ENCODE data around the gene CASP2. TPM values are rescaled to one million over a fixed set of nuclear protein-coding genes. Genes with fewer than 3 reads are reported as not detected.

CASP2 gene
- total RNA-seq, 2 donors from 2014 or later: 4.6 to 9.3 TPM

- 81 to 85% methylated on average over 3 of the region's 3 CpGs for WGBS, 2 donors
- ATAC-seq: no peak
- DNase-seq: no peak
- Histone ChIP-seq H3K27me3 (no peaks in the 10 kb centered on the region), H3K9me3 (no peaks in the 10 kb centered on the region), H3K4me3 (no peak overlapping the region), H3K36me3 (replicated peaks in 1 of 2; ENCODE audit: insufficient read depth in 1 of 2, low read depth in 2 of 2) (no peaks in the 10 kb centered on the region), H3K4me1 (no peaks in the 10 kb centered on the region), H3K27ac (no peak overlapping the region)
- intact Hi-C loops (cut with DNase I): no loop called here
- TF ChIP-seq POLR2A (IDR thresholded peaks at IDR 0.05) (no peak), CTCF (IDR thresholded peaks at IDR 0.05) (no peak)
These were observed 49.1 kb downstream of the CASP2 start for GRCh38 chr7:143337216-143337615.

GRCh38 chr7:143341842-143342241, 53.7 kb downstream of the CASP2 start:
- Histone ChIP-seq H3K27me3 (no peaks in the 10 kb centered on the region), H3K36me3 (replicated peaks in 1 of 2; ENCODE audit: insufficient read depth in 1 of 2, low read depth in 2 of 2) (no peaks in the 10 kb centered on the region), H3K4me3 (no peak overlapping the region), H3K4me1 (no peaks in the 10 kb centered on the region), H3K9me3 (no peaks in the 10 kb centered on the region), H3K27ac (no peak overlapping the region)
- intact Hi-C loops (cut with DNase I): no loop called here
- TF ChIP-seq POLR2A (IDR thresholded peaks at IDR 0.05): no peak
- no peak for TF ChIP-seq CTCF (IDR thresholded peaks at IDR 0.05)
- WGBS, 2 donors: 83 to 86% methylated on average over 8 of the region's 8 CpGs
- DNase-seq (no peak), ATAC-seq (no peak)

- Histone ChIP-seq H3K36me3 (replicated peaks in 1 of 2; ENCODE audit: insufficient read depth in 1 of 2, low read depth in 2 of 2) (no peaks in the 10 kb centered on the region), H3K27me3 (no peaks in the 10 kb centered on the region), H3K9me3 (no peaks in the 10 kb centered on the region), H3K4me1 (no peaks in the 10 kb centered on the region), H3K4me3 (no peak overlapping the region), H3K27ac (no peak overlapping the region)
- no peak for ATAC-seq
- intact Hi-C loops (cut with DNase I): no loop called here
- WGBS, 2 donors: 57 to 85% methylated on average over 3 of the region's 3 CpGs
- no peak for TF ChIP-seq POLR2A (IDR thresholded peaks at IDR 0.05)
- TF ChIP-seq CTCF (IDR thresholded peaks at IDR 0.05): no peak
- no peak for DNase-seq
These were observed 55.4 kb downstream of the CASP2 start for GRCh38 chr7:143343596-143343995.

GRCh38 chr7:143345428-143345900, 57.3 kb downstream of the CASP2 start:
- WGBS, 2 donors: 6 to 9% methylated on average over 29 to 35 of the region's 35 CpGs
- peak; percentile 31 to 59 (median 45) for DNase-seq
- H3K27me3 ChIP-seq: no peaks in the 10 kb centered on the region

More at GRCh38 chr7:143345428-143345900, 57.3 kb downstream of the CASP2 start:
- H3K4me3 ChIP-seq: no peak overlapping the region
- peak; percentile 72 for ATAC-seq
- H3K36me3 ChIP-seq (replicated peaks in 1 of 2; ENCODE audit: insufficient read depth in 1 of 2, low read depth in 2 of 2): no peaks in the 10 kb centered on the region
- intact Hi-C loops (cut with DNase I): no loop called here
- H3K9me3 ChIP-seq: no peaks in the 10 kb centered on the region
- no peaks in the 10 kb centered on the region for H3K4me1 ChIP-seq
- H3K27ac ChIP-seq: no peak overlapping the region
- TF ChIP-seq CTCF (IDR thresholded peaks at IDR 0.05): peak; percentile 22 to 52 (median 47)
- no peak for TF ChIP-seq POLR2A (IDR thresholded peaks at IDR 0.05)
